NCI-H1930 (cell line): ENCODE results near the gene NIM1K.
"Not testable (repeated sequence)": the region's sequence is repeated elsewhere in the genome, so short reads cannot be mapped to it uniquely, and the experiment has no call there.

Source experiments
- DNase-seq, 2 experiments: peaks; one replicate each; lab custom pipeline; 2025; lab: John Stamatoyannopoulos, UW

The NIM1K gene

DNA sequence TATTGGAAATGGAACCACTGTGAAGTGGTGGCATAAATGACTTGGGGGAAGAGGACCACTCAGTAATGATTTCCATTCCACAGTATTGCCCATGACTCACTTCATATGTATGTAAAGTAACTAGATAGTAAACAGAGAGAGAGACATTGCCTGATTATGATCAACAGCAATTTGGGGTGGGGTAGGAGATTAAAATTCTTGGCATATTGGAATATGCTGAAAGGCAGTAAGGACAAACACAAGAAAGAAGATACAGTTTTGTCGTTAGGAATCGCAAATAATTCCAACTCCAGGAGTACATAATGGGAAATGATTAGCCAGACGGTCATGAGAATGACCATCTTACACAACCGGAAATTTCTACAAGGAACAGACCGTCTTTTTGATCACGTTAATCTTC, 122.7 kb downstream of the NIM1K start:
- no peak for DNase-seq

DNA sequence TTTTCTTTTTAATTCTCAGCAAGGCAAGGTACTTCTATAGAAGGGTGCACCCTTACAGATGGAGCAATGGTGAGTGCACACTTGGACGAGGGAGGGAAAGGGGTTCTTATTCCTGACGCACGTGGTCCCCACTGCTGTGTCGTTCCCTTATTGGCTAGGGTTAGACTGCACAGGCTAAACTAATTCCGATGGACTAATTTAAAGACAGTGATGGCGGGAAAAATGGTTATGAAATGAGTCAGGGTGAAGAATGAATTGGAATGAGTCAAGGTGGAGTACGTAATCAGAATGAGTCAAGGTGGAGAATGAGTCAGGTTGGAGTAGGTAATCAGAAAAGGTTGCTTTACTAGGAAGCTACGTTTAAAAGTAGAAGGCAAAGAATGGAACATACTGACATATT, 123.2 kb downstream of the NIM1K start:
- no peak for DNase-seq

- DNase-seq = peak in 1 of 2 experiments; percentile 93
Observed at GRCh38 chr5:43315682-43316081, 123.7 kb downstream of the NIM1K start.

- DNase-seq = no peak
Observed at GRCh38 chr5:43316421-43316820, 124.4 kb downstream of the NIM1K start.

- no peak for DNase-seq
Observed at GRCh38 chr5:43320846-43321245, 128.8 kb downstream of the NIM1K start.

- not testable (repeated sequence) for DNase-seq
Observed at GRCh38 chr5:43323488-43323887, 131.5 kb downstream of the NIM1K start.

- not testable (repeated sequence) for DNase-seq
Observed at GRCh38 chr5:43325624-43326023, 133.6 kb downstream of the NIM1K start.
